ENCODE measurements around the gene SSR1.

Gene SSR1

DNA sequence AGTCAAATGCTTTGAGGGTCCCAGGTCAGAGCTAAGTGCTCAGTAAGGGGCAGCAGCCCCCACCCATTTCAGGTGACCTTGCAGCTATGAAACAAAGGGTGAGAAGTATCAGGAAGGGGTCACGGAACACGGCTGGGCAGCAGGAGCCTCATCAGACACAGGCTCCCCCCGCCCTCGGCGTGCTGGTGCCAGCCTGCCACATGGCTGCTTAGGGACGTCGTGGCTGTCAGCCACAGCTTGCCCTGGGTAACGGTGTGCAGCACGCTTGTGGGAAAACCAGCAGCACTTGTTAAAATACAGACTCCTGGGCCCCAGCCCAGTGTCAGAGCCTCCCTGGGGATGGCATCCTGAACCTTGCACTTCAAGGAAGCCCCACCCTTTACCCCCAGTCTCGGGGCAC lies 39.3 kb downstream of the SSR1 start:
- Histone ChIP-seq H3K36me3 (ENCODE audit: control insufficient read depth, low read length) (no peaks in the 10 kb centered on the region), H3K79me2 (ENCODE audit: control insufficient read depth, low read length) (no peaks in the 10 kb centered on the region), H3K27me3 (ENCODE audit: control insufficient read depth, low read length) (no peaks in the 10 kb centered on the region), H4K20me1 (ENCODE audit: control insufficient read depth, insufficient read depth, low read depth, low read length) (no peaks in the 10 kb centered on the region), H3K9me3 (ENCODE audit: control insufficient read depth, insufficient read depth, low read length) (no peaks in the 10 kb centered on the region), H3K4me1 (ENCODE audit: control insufficient read depth, low read length) (peaks cover 19% of the 10 kb centered on the region), H3K9me2 (replicated peaks; ENCODE audit: control insufficient read depth, low read length) (no peaks in the 10 kb centered on the region), H3K4me3 (ENCODE audit: low read length) (no peak overlapping the region), H3K4me2 (ENCODE audit: low read length) (no peak overlapping the region), H3K27ac (ENCODE audit: low read depth, low read length) (no peak overlapping the region), H3F3A (ENCODE audit: control insufficient read depth, insufficient read depth) (0 out of 2 replicates have a peak, but pooled peaks cover 3% of the 10 kb centered on the region)
- TF ChIP-seq, protein P1, sequence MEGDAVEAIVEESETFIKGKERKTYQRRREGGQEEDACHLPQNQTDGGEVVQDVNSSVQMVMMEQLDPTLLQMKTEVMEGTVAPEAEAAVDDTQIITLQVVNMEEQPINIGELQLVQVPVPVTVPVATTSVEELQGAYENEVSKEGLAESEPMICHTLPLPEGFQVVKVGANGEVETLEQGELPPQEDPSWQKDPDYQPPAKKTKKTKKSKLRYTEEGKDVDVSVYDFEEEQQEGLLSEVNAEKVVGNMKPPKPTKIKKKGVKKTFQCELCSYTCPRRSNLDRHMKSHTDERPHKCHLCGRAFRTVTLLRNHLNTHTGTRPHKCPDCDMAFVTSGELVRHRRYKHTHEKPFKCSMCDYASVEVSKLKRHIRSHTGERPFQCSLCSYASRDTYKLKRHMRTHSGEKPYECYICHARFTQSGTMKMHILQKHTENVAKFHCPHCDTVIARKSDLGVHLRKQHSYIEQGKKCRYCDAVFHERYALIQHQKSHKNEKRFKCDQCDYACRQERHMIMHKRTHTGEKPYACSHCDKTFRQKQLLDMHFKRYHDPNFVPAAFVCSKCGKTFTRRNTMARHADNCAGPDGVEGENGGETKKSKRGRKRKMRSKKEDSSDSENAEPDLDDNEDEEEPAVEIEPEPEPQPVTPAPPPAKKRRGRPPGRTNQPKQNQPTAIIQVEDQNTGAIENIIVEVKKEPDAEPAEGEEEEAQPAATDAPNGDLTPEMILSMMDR (IDR thresholded peaks at IDR 0.05; ENCODE audit: low read depth, low read length, poor library complexity, severe bottlenecking) = no peak
- no peak for TF ChIP-seq EZH2phosphoT487 (IDR thresholded peaks at IDR 0.05; ENCODE audit: borderline replicate concordance, low read length)

DNA sequence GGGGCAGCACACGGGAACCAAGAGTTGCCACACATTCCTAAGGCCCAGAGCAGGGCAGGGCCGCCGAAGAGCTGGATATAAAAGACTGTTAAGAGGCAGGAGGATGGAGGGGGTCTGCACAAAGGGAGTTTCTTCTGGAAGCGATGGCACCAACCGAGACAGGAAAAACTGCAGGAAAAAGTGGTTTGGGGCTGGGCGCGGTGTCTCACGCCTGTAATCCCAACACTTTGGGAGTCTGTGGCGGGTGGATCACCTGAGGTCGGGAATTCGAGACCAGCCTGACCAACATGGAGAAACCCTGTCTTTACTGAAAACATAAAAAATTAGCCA lies 41.8 kb downstream of the SSR1 start:
- H4K20me1 ChIP-seq (ENCODE audit: control insufficient read depth, insufficient read depth, low read depth, low read length) = no peaks in the 10 kb centered on the region
- no peaks in the 10 kb centered on the region for H3K27me3 ChIP-seq (ENCODE audit: control insufficient read depth, low read length)
- TF ChIP-seq, protein P1 (IDR thresholded peaks at IDR 0.05; ENCODE audit: low read depth, low read length, poor library complexity, severe bottlenecking) = no peak
- TF ChIP-seq EZH2phosphoT487 (IDR thresholded peaks at IDR 0.05; ENCODE audit: borderline replicate concordance, low read length) = no peak
- no peak overlapping the region for H3K4me2 ChIP-seq (ENCODE audit: low read length)
- H3K36me3 ChIP-seq (ENCODE audit: control insufficient read depth, low read length) = no peaks in the 10 kb centered on the region
- no peak overlapping the region for H3K4me3 ChIP-seq (ENCODE audit: low read length)
- H3K27ac ChIP-seq (ENCODE audit: low read depth, low read length) = no peak overlapping the region
- H3F3A ChIP-seq (ENCODE audit: control insufficient read depth, insufficient read depth) = no peaks in the 10 kb centered on the region
- H3K9me2 ChIP-seq (replicated peaks; ENCODE audit: control insufficient read depth, low read length) = no peaks in the 10 kb centered on the region
- no peaks in the 10 kb centered on the region for H3K4me1 ChIP-seq (ENCODE audit: control insufficient read depth, low read length)
- no peaks in the 10 kb centered on the region for H3K79me2 ChIP-seq (ENCODE audit: control insufficient read depth, low read length)
- H3K9me3 ChIP-seq (ENCODE audit: control insufficient read depth, insufficient read depth, low read length) = no peaks in the 10 kb centered on the region

DNA sequence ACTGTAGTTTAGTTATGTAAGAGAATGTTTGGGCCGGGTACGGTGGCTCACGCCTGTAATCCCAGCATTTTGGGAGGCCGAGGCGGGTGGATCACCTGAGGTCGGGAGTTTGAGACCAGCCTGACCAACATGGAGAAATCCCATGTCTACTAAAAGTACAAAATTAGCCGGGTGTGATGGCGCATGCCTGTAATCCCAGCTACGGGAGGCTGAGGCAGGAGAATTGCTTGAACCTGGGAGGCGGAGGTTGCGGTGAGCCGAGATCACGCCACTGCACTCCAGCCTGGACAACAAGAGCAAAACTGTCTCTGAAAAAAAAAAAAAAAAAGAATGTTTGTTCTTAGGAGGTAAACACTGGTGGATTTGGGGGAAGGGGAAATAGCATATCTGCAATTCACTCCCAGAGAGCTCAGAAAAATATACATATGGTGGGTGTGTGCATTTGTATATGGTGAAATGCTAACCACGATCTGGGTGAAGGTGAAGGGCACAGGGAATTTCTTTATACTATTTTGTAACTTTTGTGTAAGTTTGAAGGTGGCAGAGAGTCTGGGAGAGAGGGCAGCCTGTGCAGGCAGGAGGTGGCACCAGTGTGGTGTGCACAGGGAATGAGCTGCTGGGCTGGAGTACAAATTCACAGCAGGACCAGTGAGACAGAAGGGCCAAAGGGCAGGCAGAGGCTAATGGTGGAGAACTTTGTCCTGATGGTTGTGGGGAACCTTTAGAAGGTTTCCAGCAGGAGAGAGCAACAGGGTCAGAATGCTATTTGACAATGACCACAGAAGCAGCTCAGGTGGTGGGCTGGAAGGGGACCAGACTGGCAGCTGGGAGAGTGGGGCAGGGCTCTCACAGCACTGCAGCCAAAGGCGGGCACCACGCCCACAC lies 42.4 kb downstream of the SSR1 start:
- H3K4me1 ChIP-seq (ENCODE audit: control insufficient read depth, low read length) = no peaks in the 10 kb centered on the region
- no peaks in the 10 kb centered on the region for H3K9me2 ChIP-seq (replicated peaks; ENCODE audit: control insufficient read depth, low read length)
- no peak for TF ChIP-seq EZH2phosphoT487 (IDR thresholded peaks at IDR 0.05; ENCODE audit: borderline replicate concordance, low read length)
- TF ChIP-seq, protein P1 (IDR thresholded peaks at IDR 0.05; ENCODE audit: low read depth, low read length, poor library complexity, severe bottlenecking) = no peak
- no peaks in the 10 kb centered on the region for H3K36me3 ChIP-seq (ENCODE audit: control insufficient read depth, low read length)
- no peak overlapping the region for H3K4me2 ChIP-seq (ENCODE audit: low read length)
- no peaks in the 10 kb centered on the region for H3K79me2 ChIP-seq (ENCODE audit: control insufficient read depth, low read length)
- H3K4me3 ChIP-seq (ENCODE audit: low read length) = no peak overlapping the region
- no peaks in the 10 kb centered on the region for H3K9me3 ChIP-seq (ENCODE audit: control insufficient read depth, insufficient read depth, low read length)
- no peaks in the 10 kb centered on the region for H4K20me1 ChIP-seq (ENCODE audit: control insufficient read depth, insufficient read depth, low read depth, low read length)
- H3K27ac ChIP-seq (ENCODE audit: low read depth, low read length) = no peak overlapping the region
- no peaks in the 10 kb centered on the region for H3K27me3 ChIP-seq (ENCODE audit: control insufficient read depth, low read length)
- no peaks in the 10 kb centered on the region for H3F3A ChIP-seq (ENCODE audit: control insufficient read depth, insufficient read depth)

Data from DOHH2 (cell line).